Heart right ventricle (tissue), 16 donors: ENCODE results near the gene CCDC88A. TPM values are rescaled to one million over a fixed set of nuclear protein-coding genes. Genes with fewer than 3 reads are reported as not detected.
"Not testable (repeated sequence)": the region's sequence is repeated elsewhere in the genome, so short reads cannot be mapped to it uniquely, and the experiment has no call there.

Experiments used
- ATAC-seq, 8 donors: fragments of 200-7000 bp; cut with Tn5 transposase; one replicate each; pipeline ENCODE4 v1.9.1; 2020; ENCODE audit warnings: mild to moderate bottlenecking in 8 of 8, moderate library complexity in 8 of 8, moderate number of reproducible peaks in 1 of 8
- DNase-seq, 2 donors: peaks; one replicate each; pipeline ENCODE4 v3.0.0-alpha.2; 2020
- H3K27ac ChIP-seq, 10 donors: fragments of 200-600 bp; sonication (generic) in 2 of 10; one replicate each; pipeline versions ENCODE4 v1.5.0 to v1.8.0; 2020 to 2022; ENCODE audit warnings: mild to moderate bottlenecking in 3 of 10
- H3K27me3 ChIP-seq, 7 donors: fragments of 200-600 bp; one replicate each; pipeline ENCODE4 v1.8.0; 2021 to 2022; ENCODE audit warnings: mild to moderate bottlenecking in 2 of 7
- H3K36me3 ChIP-seq, 9 donors: fragments of 200-600 bp; sonication (generic) in 1 of 9; one replicate each; pipeline versions ENCODE4 v1.5.0 to v1.8.0; 2020 to 2022; ENCODE audit warnings: mild to moderate bottlenecking in 2 of 9
- H3K4me1 ChIP-seq, 9 donors: fragments of 200-600 bp; sonication (generic) in 1 of 9; one replicate each; pipeline versions ENCODE4 v1.5.0 to v1.8.0; 2020 to 2022; ENCODE audit warnings: mild to moderate bottlenecking in 4 of 9
- H3K4me3 ChIP-seq, 10 donors: fragments of 200-600 bp; sonication (generic) in 2 of 10; one replicate each; pipeline versions ENCODE4 v1.5.0 to v1.8.0; 2020 to 2022; ENCODE audit warnings: mild to moderate bottlenecking in 7 of 10, moderate library complexity in 2 of 10
- H3K9me3 ChIP-seq, 11 donors: fragments of 200-600 bp in 10 of 11; sonication (generic) in 2 of 11; one replicate each; pipeline versions ENCODE4 v1.5.0 to v1.8.0; 2013 to 2022; ENCODE audit warnings: mild to moderate bottlenecking in 2 of 11, control low read depth in 1 of 11, moderate library complexity in 1 of 11
- CTCF ChIP-seq, 9 donors: fragments of 200-600 bp; sonication (generic) in 2 of 9; IDR thresholded peaks; one replicate each; pipeline versions ENCODE4 v1.5.0 to v1.8.0; 2021 to 2022; ENCODE audit warnings: antibody characterized with exemption in 9 of 9, mild to moderate bottlenecking in 5 of 9, moderate library complexity in 1 of 9
- WGBS, 2 donors: extraction: QIAGEN DNeasy Blood & Tissue Kit; methylation state at CpG; one replicate each; pipeline ENCODE4 v1.1.7; 2013; ENCODE audit warnings: inconsistent platforms in 1 of 2; 5-methylcytosine and 5-hydroxymethylcytosine counted together
- intact Hi-C, 10 donors: fragments of 100-400 bp; cut with DNase I; formaldehyde crosslinking; loops; one replicate each; pipeline versions ENCODE4 v1.11.1 to v1.14.2; 2022
- polyA plus RNA-seq, 2 donors: library from polyadenylated mRNA; stranded (reverse); fragments of 200-250 nt; gene quantifications; one replicate each; pipeline ENCODE4 v1.2.3, GENCODE V29; 2013
- total RNA-seq, 10 donors: library from RNA; stranded (reverse); fragmentation: NEBNext Ultra II Directional in 3 of 10; extraction: Animal tissue kit (Norgen Biotek cat#: 25700) in 3 of 10; gene quantifications; one replicate each; pipeline versions ENCODE4 v1.2.1 to v1.2.4, GENCODE V29; 2021 to 2023
- donor health status: Arrhythmogenic right ventricular cardiomyopathy.
- donor health status: ischemic (EF 13 %, LVEDD 7.1; RV severe dilation, severe dysfunction).
- donor health status: healthy with polysubstance abuse.
- donor health status: DM: no; HTN: yes; CAD: no.
- donor health status: DM: no; HTN: no; CAD: no.
- donor health status: ischemic (EF 25% LVEDD 6.9; RV normal size, moderate dysfunction).
- donor health status: ischemic (EF 25% LVEDD 5.7; RV mildly dilated, moderate dysfunction).
- donor health status: healthy.
- donor health status: DM: yes; HTN: yes; CAD: no.
- donor health status: Ischemic cardiomyopathy.
- donor health status: ischemic (EF 35%, LVEDD 5.7; RV mildly dilated, moderate dysfunction).
- donor health status: nonischemic (EF 11% LVEDD 7.7; RV severe dilation, severe dysfunction).
- donor health status: DM: yes; HTN: yes; CAD: no.
- donor health status: PGD.
- donor health status: ischemic (EF 29% LVEDD 5.4; RV normal size, mild dysfunction).
- donor health status: nonischemic (EF 23%, LVEDD 6.1; RV moderate dilation, normal function).

CCDC88A gene
- total and polyA plus RNA-seq, 12 donors: 7.8 to 45.4 (median 22.6) TPM

- intact Hi-C loops: no loop called here
- no peak overlapping the region for H3K4me3 ChIP-seq
- no peaks in the 10 kb centered on the region for H3K9me3 ChIP-seq
- no peak for DNase-seq
- no peaks in the 10 kb centered on the region for H3K36me3 ChIP-seq
- no peak for ATAC-seq
- peaks cover 0 to 6% (median 0%) of the 10 kb centered on the region in 9 donors for H3K4me1 ChIP-seq
- no peak for TF ChIP-seq CTCF (IDR thresholded peaks at IDR 0.05)
- WGBS, 2 donors: 89 to 90% methylated on average over 3 of the region's 3 CpGs
- H3K27me3 ChIP-seq: peaks cover 0 to 9% (median 0%) of the 10 kb centered on the region in 7 donors
- no peak overlapping the region for H3K27ac ChIP-seq
Measured at GRCh38 chr2:55277310-55277709, 142.3 kb downstream of the CCDC88A start.

GRCh38 chr2:55274346-55274745 lies 145.3 kb downstream of the CCDC88A start:
- H3K27me3 ChIP-seq, H3K4me3 ChIP-seq, intact Hi-C loops, ATAC-seq, H3K27ac ChIP-seq, H3K9me3 ChIP-seq, H3K36me3 ChIP-seq, DNase-seq, H3K4me1 ChIP-seq: not testable (repeated sequence)
- WGBS, 2 donors: 72 to 86% methylated on average over 2 of the region's 2 CpGs

GRCh38 chr2:55269645-55269990 lies 150.0 kb downstream of the CCDC88A start:
- DNase-seq (no peak), ATAC-seq (peak in 1 of 8 donors; percentile 27)
- TF ChIP-seq CTCF (IDR thresholded peaks at IDR 0.05): no peak
- peaks cover 3 to 18% (median 15%) of the 10 kb centered on the region in 9 donors for H3K4me1 ChIP-seq
- no peaks in the 10 kb centered on the region for H3K27me3 ChIP-seq
- peak overlapping the region; percentile 12 to 93 (median 88) for H3K27ac ChIP-seq
- intact Hi-C loops: loop anchor here in 3 of 10 donors (2.0 to 5.0 kb wide), 3 partner anchors 37 to 153 kb away; partner anchors contain the start of genes CLHC1 (in 2 of the 3), RPS27A (in 2 of the 3) and CCDC88A (in 1 of the 3)
- H3K9me3 ChIP-seq: no peaks in the 10 kb centered on the region
- WGBS, 2 donors: 57 to 60% methylated on average over 7 of the region's 7 CpGs
- H3K36me3 ChIP-seq: peaks cover 0 to 30% (median 4%) of the 10 kb centered on the region in 9 donors
- peak overlapping the region; percentile 53 to 94 (median 70) for H3K4me3 ChIP-seq

- peak in 4 of 9 donors; percentile 24 to 36 (median 30) for TF ChIP-seq CTCF (IDR thresholded peaks at IDR 0.05)
- DNase-seq: peak; percentile 95 to 96
- peak within 1 kb of the TSS; percentile 75 to 93 (median 88) for H3K27ac ChIP-seq
- peak within 1 kb of the TSS; percentile 53 to 94 (median 70) for H3K4me3 ChIP-seq
- WGBS, 2 donors: 0 to 1% methylated on average over 43 of the region's 43 CpGs
- intact Hi-C loops: loop anchor here in 3 of 10 donors (2.0 to 5.0 kb wide), 3 partner anchors 37 to 153 kb away; partner anchors contain the start of genes CLHC1 (in 2 of the 3), RPS27A (in 2 of the 3) and CCDC88A (in 1 of the 3)
- peak; percentile 99 to 100 (median 99) for ATAC-seq
- no peaks in the 10 kb centered on the region for H3K27me3 ChIP-seq
- H3K4me1 ChIP-seq: peaks cover 3 to 18% (median 15%) of the 10 kb centered on the region in 9 donors
- H3K36me3 ChIP-seq: peaks cover 0 to 36% (median 4%) of the 10 kb centered on the region in 9 donors
- no peaks in the 10 kb centered on the region for H3K9me3 ChIP-seq
Measured at GRCh38 chr2:55268907-55269644, 150.6 kb downstream of the CCDC88A start, which contains the start of gene MTIF2. TSS of gene MTIF2 (minus strand) at chr2:55269231. CDS start at chr2:55263858, 5,373 bp downstream.
